ENCODE data around the gene ADH1C.

The ADH1C gene

DNA sequence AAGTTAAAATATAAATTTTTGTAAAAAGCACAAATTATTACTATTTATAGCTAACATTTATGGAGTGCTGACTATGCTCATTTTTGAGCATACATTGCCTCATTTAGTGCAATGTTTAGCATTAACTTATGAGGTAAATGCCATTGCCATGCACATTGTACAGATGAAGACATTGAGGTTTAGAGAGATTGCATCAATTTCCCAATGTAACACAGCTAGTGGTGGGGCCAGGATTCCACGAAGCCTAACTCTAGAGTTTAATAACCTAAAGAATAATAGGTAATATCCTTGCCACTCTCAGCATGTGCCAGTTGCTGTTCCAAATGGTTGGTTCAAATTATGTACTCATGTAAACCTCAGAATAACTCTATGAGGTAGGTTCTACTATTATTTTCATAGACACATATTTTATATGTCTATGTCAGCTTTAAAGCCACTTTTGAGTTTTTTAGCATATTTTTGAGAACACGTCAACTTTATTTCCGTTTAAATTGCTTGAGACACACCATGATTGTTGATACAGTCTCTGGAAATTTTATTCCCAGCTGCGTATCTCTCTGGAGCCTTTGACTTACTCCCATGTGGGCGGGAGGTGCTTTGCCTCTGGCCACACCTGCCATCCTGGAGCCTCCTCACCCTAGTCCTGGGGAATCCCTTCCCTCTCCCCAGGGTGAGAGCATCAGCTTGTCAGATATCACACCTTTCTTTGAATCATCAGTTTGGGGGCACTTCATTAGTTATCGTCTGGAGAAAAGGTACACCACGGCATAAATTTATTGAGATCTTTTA, 51.0 kb downstream of the ADH1C start:
- no peak overlapping the region for H3K4me3 ChIP-seq (ENCODE audit: low read depth, low read length)
- TF ChIP-seq, protein P1, sequence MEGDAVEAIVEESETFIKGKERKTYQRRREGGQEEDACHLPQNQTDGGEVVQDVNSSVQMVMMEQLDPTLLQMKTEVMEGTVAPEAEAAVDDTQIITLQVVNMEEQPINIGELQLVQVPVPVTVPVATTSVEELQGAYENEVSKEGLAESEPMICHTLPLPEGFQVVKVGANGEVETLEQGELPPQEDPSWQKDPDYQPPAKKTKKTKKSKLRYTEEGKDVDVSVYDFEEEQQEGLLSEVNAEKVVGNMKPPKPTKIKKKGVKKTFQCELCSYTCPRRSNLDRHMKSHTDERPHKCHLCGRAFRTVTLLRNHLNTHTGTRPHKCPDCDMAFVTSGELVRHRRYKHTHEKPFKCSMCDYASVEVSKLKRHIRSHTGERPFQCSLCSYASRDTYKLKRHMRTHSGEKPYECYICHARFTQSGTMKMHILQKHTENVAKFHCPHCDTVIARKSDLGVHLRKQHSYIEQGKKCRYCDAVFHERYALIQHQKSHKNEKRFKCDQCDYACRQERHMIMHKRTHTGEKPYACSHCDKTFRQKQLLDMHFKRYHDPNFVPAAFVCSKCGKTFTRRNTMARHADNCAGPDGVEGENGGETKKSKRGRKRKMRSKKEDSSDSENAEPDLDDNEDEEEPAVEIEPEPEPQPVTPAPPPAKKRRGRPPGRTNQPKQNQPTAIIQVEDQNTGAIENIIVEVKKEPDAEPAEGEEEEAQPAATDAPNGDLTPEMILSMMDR (IDR thresholded peaks at IDR 0.05; ENCODE audit: borderline replicate concordance, insufficient read depth, low read depth, low read length): no peak

DNA sequence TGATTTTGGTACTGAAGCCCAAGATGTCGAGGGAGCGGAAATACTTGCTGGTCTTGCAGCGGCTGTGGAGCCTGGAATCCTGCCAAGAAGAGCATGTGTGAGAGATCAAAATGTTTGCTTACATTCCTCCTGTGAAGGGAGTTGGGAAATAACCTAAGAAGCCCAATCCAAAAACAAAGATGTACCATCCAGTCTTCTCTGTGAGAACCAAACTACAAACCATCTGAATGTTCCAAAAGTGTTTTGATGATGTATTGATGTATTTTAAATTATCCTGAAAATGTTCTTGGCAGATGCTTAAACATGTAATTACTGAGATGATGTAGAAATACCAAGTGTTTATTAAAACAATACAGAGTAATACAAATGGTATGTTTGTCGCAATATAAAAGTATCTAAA, 51.6 kb downstream of the ADH1C start:
- TF ChIP-seq, protein P1 (IDR thresholded peaks at IDR 0.05; ENCODE audit: borderline replicate concordance, insufficient read depth, low read depth, low read length): no peak
- H3K4me3 ChIP-seq (ENCODE audit: low read depth, low read length): no peak overlapping the region

DNA sequence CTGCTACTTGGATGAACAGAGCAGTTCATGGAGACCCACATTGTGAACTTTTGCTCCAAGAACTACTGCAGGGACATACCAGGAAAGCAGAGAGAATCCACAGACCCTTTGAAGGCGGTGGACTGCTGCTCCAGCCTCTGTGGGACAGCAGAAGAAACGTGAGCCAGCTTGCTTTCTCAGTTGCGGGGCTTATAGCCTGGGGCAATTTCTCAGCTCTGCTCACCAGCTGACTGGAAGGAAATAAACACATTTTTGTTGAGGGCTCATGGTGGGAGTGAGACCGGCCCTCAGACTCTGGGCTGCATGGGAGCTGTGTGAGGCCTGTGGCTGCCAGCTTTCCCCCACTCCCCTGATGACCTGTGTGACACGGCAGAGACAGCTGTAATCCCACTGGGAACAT, 59.2 kb downstream of the ADH1C start:
- no peak overlapping the region for H3K4me3 ChIP-seq (ENCODE audit: low read depth, low read length)
- TF ChIP-seq, protein P1 (IDR thresholded peaks at IDR 0.05; ENCODE audit: borderline replicate concordance, insufficient read depth, low read depth, low read length): no peak

DNA sequence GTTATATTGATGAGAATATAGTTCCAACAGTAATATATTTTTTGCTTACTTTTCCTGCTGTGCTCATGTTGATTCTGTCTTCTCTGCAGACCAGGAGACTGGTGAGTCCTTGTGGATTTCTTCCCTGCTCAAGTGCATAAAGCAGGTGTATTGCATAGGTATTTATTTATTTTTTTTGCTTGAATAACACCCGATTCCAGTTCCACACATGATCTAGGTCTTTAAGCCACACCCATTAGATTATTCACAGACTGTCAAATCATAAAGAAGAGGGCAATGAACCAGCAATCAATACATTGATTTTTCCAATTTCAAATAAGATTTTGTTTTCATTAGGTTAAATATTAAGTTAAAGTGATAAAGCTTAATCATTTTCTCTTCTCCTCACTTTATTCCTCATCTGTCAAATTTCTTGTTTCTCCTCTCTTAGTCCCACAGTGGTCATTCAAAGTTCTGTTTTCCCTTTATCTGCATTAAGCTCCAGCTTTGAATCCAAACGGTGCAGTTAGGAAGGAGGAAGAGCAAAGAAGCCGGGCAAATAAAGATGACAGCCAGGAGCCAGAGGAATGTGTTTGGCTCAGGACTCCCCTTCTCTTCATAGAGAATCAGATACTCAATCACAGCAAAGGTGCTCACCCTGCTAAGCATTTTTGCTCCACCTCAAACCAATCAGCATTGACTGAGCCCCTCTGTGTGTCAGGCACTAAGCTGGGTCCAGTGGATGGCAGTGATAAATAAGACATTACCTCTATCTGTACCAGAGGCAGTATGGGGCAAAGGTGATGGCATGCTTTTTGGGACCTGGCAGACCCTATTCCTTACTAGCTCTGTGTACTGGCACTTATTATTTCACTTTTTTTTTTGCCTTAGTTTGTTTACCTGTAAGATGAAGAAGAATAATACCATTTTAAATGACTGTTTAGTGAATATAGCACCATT, 61.4 kb downstream of the ADH1C start, which contains the start of gene ADH1A:
Gene ADH1A, minus strand, starts transcription at position 138 of the 939 bp plus-strand sequence. Its CDS starts 71 bp downstream, at position 67.
- TF ChIP-seq, protein P1 (IDR thresholded peaks at IDR 0.05; ENCODE audit: borderline replicate concordance, insufficient read depth, low read depth, low read length): no peak
- H3K4me3 ChIP-seq (ENCODE audit: low read depth, low read length): no peak within 1 kb of the TSS

Measured in GM12875 (cell line).